Measurements from ENCODE around the gene NBPF3.
"Not testable (repeated sequence)": the region's sequence is repeated elsewhere in the genome, so short reads cannot be mapped to it uniquely, and the experiment has no call there.

NBPF3 gene

DNA sequence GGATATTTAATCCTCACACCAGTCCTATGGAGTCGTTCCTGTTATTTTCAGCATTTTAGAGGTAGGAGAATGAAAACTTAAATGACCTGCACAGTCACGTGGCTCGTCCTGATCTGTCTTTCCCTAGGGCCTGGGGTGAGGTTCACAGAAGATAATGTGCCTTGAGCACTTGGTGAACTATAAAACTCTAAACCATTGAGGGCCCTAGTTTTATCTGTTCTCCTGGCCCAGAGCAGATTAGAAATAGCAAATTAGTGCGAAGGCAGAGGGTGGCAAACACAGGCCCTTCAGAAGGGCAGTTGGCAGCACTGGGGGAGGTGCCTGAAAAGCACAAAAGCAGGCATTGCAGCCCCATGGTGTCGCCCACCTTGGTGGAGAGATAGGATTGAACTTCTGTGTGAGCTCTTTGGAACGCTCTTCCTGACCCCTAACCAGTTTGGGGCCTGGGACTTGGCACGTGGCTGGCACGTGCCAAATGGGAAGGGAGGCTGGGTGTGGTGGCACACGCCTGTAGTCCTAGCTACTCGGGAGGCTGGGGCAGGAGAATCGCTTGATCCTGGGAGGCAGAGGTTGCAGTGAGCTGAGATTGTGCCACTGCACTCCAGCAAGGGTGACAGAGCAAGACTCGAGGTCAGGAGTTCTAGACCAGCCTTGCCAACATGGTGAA lies 1.2 kb upstream of the NBPF3 start:
- not testable (repeated sequence) for DNase-seq (ENCODE audit: low read depth in 2 of 2)

- no peak for DNase-seq (ENCODE audit: low read depth in 2 of 2)
Measured at GRCh38 chr1:21439345-21439720, 604 bp upstream of the NBPF3 start.

GRCh38 chr1:21440630-21441125 lies 741 bp downstream of the NBPF3 start:
- DNase-seq (ENCODE audit: low read depth in 2 of 2), result not testable (repeated sequence)

DNA sequence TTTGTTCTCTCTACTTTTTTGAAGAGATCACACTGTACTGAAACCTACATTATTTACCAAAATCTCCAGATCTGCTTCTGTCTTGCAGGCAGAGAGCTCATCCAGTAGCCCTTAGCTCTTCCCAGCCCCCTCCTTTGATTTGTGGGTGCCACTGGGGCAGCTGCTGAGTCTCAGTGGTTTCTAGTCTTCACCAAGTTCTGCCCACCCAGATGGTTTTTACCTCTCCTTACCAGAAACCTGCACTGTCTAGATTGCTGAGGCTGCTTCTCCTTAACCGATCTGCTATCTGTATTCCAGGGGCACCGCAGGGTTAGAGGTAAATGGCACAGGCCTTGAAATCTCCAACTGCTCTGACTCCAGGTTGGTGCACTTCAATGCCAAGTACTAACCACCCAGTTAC lies 6.7 kb downstream of the NBPF3 start:
- DNase-seq (ENCODE audit: low read depth in 2 of 2), result not testable (repeated sequence)

GRCh38 chr1:21447311-21447710 lies 7.4 kb downstream of the NBPF3 start:
- no peak for DNase-seq (ENCODE audit: low read depth in 2 of 2)

DNA sequence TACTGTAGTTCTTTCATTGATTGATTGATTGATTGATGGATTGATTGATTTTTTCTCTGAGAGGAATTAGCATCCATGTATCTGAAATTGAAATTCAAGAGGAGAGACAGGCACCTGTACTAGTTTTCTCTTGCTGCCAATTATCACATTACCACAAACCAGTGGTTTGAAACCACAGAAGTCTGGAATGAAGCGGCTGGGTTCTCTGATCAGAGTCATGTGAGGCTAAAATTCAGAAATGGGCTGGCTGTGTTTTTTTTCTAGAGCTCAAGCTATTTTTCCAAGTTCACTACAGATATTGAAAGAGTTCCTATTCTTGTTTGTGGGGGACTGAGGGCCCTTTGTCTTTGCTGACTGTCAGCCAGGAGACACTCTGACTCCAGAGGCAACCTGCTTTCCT lies 10.0 kb downstream of the NBPF3 start:
- no peak for DNase-seq (ENCODE audit: low read depth in 2 of 2)

- no peak for DNase-seq (ENCODE audit: low read depth in 2 of 2)
Measured at GRCh38 chr1:21451212-21451611, 11.3 kb downstream of the NBPF3 start.

DNA sequence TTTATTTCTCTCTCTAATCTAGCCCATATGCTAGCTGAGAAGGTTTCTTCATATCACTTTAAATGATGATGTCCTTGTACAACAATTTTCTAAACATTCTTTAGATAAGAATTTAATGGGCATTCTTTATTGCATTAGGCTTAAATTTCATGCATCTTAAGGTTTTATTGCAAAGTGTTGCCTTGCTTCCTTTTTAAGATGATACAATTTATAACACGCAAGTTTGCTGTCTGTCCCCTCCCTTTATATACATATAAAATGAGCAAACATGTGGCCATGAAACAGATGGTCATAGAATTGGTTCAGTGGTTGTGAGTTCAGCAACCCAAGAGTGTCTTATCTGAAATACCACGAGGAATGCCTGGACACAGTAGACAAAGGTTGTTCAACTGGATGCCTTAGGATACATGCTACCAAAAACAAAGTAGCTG lies 12.1 kb downstream of the NBPF3 start:
- DNase-seq (ENCODE audit: low read depth in 2 of 2), result no peak

DNA sequence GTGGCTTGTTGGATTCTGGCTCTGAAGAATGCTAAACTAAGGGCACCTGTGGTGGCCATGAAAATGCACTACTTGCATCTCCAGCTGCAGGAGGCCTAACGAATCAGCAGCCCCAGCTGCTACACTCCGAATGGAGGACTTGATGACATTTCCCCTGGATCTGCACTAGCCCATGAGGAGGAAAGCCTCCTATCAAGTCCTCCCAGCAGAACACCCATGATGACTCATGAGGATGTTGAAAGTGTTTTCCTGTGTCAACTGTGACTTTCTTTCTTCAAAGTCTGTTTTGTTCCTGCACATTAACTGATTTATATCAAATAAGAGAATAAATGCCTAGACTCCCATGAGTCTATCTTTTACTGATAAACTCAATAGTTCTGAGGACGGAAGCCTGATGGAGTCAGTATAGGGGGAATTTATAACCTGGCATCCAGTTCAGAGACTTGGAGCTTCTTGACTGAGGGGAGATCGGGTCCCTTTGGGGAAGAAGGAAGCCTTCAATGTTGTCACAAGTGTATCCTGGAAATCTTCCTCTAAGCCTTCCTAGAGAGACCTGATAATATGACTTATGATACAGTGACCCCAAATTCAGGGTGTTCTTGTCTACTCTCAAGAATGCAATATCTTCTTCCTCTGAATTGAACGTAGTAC lies 14.2 kb downstream of the NBPF3 start:
- DNase-seq (ENCODE audit: low read depth in 2 of 2), result not testable (repeated sequence)

- not testable (repeated sequence) for DNase-seq (ENCODE audit: low read depth in 2 of 2)
Measured at GRCh38 chr1:21454904-21455303, 15.0 kb downstream of the NBPF3 start.

- DNase-seq (ENCODE audit: low read depth in 2 of 2), result no peak
Measured at GRCh38 chr1:21457654-21458053, 17.7 kb downstream of the NBPF3 start.

DNA sequence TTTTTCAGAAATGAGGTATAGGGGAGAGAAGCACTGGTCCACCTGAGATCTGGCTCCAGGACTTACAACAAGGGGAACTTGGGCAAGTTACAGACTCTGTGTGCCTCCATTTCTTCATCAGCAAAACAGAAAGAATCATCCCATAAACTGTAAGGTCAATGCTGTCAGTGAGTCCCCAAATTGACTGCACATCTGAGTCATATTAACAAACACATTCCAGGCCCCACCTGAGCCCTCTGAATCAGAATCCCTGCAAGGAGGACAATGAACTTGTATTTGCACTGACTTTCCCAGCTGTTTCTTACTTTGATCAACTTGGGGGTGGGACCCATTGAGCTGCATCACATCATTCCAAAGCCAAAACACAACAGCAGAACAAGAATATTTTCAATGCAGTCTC lies 25.2 kb downstream of the NBPF3 start:
- DNase-seq (ENCODE audit: low read depth in 2 of 2), result not testable (repeated sequence)

DNA sequence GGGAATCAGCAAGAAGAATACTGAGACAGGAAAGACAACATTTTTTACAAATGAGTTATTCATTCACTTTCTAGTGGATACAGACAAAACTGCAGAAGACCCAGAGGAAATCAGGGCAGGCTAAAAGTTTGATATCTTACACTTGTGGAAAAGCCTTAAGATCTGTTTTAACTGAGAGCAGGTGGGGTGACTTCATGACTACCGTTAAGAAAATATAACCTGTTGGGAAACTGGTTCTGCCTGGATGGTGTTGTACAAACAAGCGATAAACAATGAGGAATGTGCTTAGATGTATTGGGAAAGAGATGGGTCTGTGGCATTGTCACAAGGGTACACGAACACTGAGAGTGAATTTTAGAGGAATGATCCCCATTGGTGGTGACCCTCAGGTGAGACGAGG lies 28.0 kb downstream of the NBPF3 start:
- not testable (repeated sequence) for DNase-seq (ENCODE audit: low read depth in 2 of 2)

GRCh38 chr1:21468599-21468998 lies 28.7 kb downstream of the NBPF3 start:
- DNase-seq (ENCODE audit: low read depth in 2 of 2), result no peak

DNA sequence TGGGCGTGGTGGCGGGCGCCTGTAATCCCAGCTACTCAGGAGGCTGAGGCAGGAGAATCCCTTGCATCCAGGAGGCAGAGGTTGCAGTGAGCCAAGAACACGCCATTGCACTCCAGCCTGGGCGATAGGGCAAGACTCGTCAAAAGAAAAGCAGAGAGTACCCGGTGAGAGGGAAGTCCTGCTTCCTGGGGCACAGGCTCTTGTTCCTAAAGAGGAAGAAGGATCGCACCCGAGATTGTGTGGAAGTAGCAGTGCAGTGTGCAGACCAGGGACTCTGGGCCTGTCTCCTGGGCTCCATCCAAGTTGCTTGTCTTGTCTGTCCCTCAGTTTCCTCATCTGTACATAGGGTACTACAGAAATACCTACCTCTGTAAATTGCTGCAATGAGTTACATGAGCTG lies 29.6 kb downstream of the NBPF3 start:
- no peak for DNase-seq (ENCODE audit: low read depth in 2 of 2)

- DNase-seq (ENCODE audit: low read depth in 2 of 2), result no peak
Measured at GRCh38 chr1:21472861-21473260, 32.9 kb downstream of the NBPF3 start.

GRCh38 chr1:21478356-21478755 lies 38.4 kb downstream of the NBPF3 start:
- DNase-seq (ENCODE audit: low read depth in 2 of 2), result no peak

GRCh38 chr1:21483881-21484280 lies 43.9 kb downstream of the NBPF3 start:
- DNase-seq (ENCODE audit: low read depth in 2 of 2), result not testable (repeated sequence)

DNA sequence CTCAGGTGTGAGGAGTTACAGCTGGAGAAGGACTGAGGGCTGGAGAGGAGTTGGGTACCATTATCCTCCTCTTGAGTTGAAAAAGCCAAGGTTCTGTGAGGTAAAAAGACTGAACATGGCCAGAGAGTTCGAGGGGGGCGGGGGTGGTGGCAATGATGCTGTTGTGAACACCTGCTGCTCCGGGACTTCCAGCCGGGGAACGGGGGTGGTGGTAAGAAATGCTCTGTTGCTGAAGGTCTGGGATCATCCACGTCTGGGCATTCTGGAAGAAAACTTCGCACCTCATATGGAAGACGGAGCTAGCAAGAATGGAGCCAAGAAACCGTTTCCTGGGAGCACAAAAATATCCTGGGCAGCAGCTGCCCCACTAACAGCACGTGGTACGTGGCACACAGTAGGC lies 49.2 kb downstream of the NBPF3 start:
- no peak for DNase-seq (ENCODE audit: low read depth in 2 of 2)

DNA sequence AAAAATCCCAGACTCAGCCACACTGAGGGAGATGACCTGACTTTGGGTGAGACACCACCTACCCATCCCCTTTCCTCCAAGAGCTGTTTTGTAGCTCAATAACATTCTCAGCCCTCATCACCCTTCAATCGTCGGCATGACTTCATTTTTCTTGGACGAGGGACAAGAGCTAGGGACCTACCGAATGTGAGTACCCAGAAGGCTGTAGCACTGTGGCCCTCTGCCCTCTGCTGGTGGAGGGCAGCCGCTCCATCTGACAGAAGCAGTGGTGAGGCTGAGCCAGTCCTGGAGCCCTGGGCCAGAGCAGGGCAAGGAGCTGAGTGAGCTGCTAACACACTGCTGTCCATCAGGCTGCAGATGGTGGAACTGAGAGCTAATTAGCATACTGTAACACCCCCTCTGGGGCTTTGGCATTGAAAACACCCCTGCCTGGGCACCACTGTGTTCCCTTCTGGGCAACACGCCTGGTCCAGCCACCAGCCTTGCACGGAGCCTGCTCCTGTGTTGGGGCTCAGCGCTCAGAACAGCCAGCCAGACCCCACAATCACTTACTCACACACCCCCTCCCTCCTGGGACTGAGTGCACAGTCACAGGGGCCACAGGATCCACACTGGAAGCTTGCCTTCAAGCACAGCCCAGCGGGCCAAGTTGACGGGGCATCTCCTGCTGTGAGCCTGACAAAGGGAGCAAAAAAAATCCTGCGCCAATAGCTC lies 51.0 kb downstream of the NBPF3 start:
- DNase-seq (ENCODE audit: low read depth in 2 of 2), result no peak

- DNase-seq (ENCODE audit: low read depth in 2 of 2), result no peak
Measured at GRCh38 chr1:21491488-21492355, 51.8 kb downstream of the NBPF3 start.

DNA sequence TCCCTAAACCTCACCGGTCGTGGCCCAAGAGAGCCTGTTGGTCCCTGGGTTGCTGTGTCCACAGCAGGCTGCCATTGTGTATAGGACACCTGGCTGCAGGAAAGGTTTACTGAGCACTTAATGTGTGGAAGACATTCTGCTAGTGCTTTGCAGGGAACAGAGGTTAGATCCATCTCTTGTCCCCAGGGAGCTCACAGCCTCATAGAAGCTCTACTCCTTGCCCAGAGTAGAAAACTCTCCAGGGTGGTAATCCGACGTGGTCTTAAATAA lies 52.4 kb downstream of the NBPF3 start:
- DNase-seq (ENCODE audit: low read depth in 2 of 2), result no peak

All from stimulated activated CD4-positive, alpha-beta T cell treated with anti-CD3 and anti-CD28 coated beads, Interleukin-1b, Interleukin-23, amount 100 ng/mL, for 1 hour (primary cell).